Right atrium auricular region (tissue), 2 donors: ENCODE data around the gene KDM2B. TPM values are rescaled to one million over a fixed set of nuclear protein-coding genes. Genes with fewer than 3 reads are reported as not detected.

ENCODE experiments used
- DNase-seq: peaks from one replicate; pipeline ENCODE4 v3.0.0-alpha.2; 2019; ENCODE audit warnings: low spot score
- H3K27ac ChIP-seq, 2 donors: fragments of 200-600 bp; sonication (generic); 1 replicate in 1 of 2; 2 replicates in 1 of 2; pipeline ENCODE4 v1.5.1; 2016 to 2019
- H3K27me3 ChIP-seq, 2 donors: fragments of 200-600 bp; sonication (generic); one replicate each; pipeline versions ENCODE4 v1.5.1 to v1.6.0; 2017 to 2019
- H3K36me3 ChIP-seq: fragments of 200-600 bp; sonication (generic); one replicate; pipeline ENCODE4 v1.5.1; 2016
- H3K4me1 ChIP-seq, 2 donors: fragments of 200-600 bp; sonication (generic); one replicate each; pipeline versions ENCODE4 v1.5.1 to v1.6.0; 2017 to 2019
- H3K4me3 ChIP-seq, 2 donors: fragments of 200-600 bp; sonication (generic); 1 replicate in 1 of 2; 2 replicates in 1 of 2; pipeline ENCODE4 v1.5.1; 2017 to 2019; ENCODE audit warnings: mild to moderate bottlenecking in 1 of 2, moderate library complexity in 1 of 2
- H3K9me3 ChIP-seq, 2 donors: fragments of 200-600 bp; sonication (generic); one replicate each; pipeline ENCODE4 v1.5.1; 2019
- CTCF ChIP-seq, 2 donors: fragments of 200-600 bp; sonication (generic); IDR thresholded peaks; one replicate each; pipeline ENCODE4 v1.5.1; 2019; ENCODE audit warnings: antibody characterized with exemption in 2 of 2
- total RNA-seq, 2 donors: library from RNA; depleted of rRNA; stranded (reverse); fragments of >200 nt; gene quantifications; one replicate each; pipeline ENCODE4 v1.1.0, GENCODE V29; 2016

Gene KDM2B
- total RNA-seq, 2 donors from 2014 or later = 9.5 to 10.8 TPM

DNA sequence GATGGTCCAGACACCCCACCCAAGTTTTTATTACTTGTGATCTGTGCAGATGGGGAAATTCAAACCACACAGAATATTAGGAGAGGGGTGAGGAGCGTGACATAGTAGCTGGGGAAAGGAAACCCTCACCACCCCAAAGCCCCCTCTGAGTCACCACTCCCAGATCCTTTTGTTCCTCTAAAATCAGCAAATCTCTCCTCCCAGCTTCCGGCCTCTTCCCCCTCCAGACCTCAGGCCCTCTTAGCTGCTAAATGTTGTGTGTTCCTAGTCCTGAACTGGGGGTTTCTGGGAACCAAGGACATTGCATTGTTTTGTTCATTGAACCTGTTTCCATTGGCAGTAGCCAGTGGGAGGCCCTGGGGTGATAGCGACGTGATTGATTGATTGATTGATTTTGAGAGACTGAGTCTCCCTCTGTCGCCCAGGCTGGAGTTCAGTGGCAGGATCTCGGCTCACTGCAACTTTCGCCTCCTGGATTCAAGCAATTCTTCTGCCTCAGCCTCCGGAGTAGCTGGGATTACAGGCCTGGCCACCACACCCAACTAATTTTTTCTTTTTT is 39.6 kb upstream of the KDM2B start:
- no peak overlapping the region for H3K27ac ChIP-seq
- peaks cover 0 to 7% of the 10 kb centered on the region in 2 donors for H3K4me1 ChIP-seq
- no peak for TF ChIP-seq CTCF (IDR thresholded peaks at IDR 0.05)
- DNase-seq = no peak
- no peak overlapping the region for H3K4me3 ChIP-seq
- H3K9me3 ChIP-seq = no peaks in the 10 kb centered on the region
- H3K27me3 ChIP-seq = no peaks in the 10 kb centered on the region
- H3K36me3 ChIP-seq = no peaks in the 10 kb centered on the region

- H3K27ac ChIP-seq = no peak overlapping the region
- no peak for DNase-seq
- H3K4me1 ChIP-seq = no peaks in the 10 kb centered on the region
- H3K36me3 ChIP-seq = no peaks in the 10 kb centered on the region
- no peaks in the 10 kb centered on the region for H3K27me3 ChIP-seq
- H3K4me3 ChIP-seq = no peak overlapping the region
- no peak for TF ChIP-seq CTCF (IDR thresholded peaks at IDR 0.05)
- no peaks in the 10 kb centered on the region for H3K9me3 ChIP-seq
These were observed 37.9 kb upstream of the KDM2B start for GRCh38 chr12:121618659-121619233.

GRCh38 chr12:121614872-121615467 is 34.1 kb upstream of the KDM2B start:
- TF ChIP-seq CTCF (IDR thresholded peaks at IDR 0.05) = no peak
- Histone ChIP-seq H3K27me3 (no peaks in the 10 kb centered on the region), H3K4me1 (peaks cover 0 to 7% of the 10 kb centered on the region in 2 donors), H3K9me3 (no peaks in the 10 kb centered on the region), H3K36me3 (no peaks in the 10 kb centered on the region), H3K4me3 (no peak overlapping the region), H3K27ac (no peak overlapping the region)
- no peak for DNase-seq

DNA sequence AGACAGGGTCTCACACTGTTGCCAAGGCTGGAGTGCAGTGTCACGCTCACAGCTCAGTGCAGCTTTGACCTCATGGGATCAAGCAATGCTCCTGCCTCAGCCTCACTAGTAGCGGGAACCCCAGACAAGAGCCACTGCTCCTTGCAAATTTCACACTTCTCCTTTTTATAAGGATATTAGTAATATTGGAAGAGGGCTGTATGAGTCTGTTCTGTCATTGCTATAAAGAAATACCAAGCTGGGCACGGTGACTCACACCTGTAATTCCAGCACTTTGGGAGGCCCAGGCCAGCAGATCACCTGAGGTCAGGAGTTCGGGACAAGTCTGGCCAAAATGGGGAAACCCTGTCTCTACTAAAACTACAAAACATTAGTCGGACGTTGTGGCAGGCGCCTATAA is 32.6 kb upstream of the KDM2B start:
- Histone ChIP-seq H3K4me1 (peaks cover 0 to 7% of the 10 kb centered on the region in 2 donors), H3K27me3 (no peaks in the 10 kb centered on the region), H3K27ac (no peak overlapping the region), H3K9me3 (no peaks in the 10 kb centered on the region), H3K4me3 (no peak overlapping the region), H3K36me3 (no peaks in the 10 kb centered on the region)
- no peak for DNase-seq
- TF ChIP-seq CTCF (IDR thresholded peaks at IDR 0.05) = no peak

DNA sequence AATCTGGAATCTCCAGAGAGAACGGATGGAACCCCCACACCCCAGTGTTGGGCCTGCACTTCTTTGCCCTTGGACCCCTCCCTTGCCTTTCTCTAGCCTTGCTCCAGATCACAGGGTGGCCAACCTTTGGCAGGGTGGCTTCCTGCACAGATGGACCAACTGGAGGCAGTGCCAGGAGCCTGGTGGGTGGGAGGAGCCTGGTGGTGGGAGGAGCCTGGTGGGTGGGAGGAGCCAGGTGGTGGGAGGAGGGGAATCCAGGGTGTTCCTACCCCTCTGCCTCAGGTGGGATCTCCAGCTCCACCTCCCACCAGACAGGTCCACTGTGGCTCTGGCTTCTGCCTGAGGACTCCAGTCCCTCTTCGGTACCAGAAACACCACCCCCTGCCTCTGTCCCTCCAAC is 30.5 kb upstream of the KDM2B start:
- TF ChIP-seq CTCF (IDR thresholded peaks at IDR 0.05) = no peak
- no peaks in the 10 kb centered on the region for H3K36me3 ChIP-seq
- DNase-seq = no peak
- H3K4me3 ChIP-seq = no peak overlapping the region
- peaks cover 0 to 7% of the 10 kb centered on the region in 2 donors for H3K4me1 ChIP-seq
- no peaks in the 10 kb centered on the region for H3K27me3 ChIP-seq
- no peak overlapping the region for H3K27ac ChIP-seq
- no peaks in the 10 kb centered on the region for H3K9me3 ChIP-seq
